ENCODE measurements around the gene ANGPTL1. TPM values are rescaled to one million over a fixed set of nuclear protein-coding genes. Genes with fewer than 3 reads are reported as not detected.

The ANGPTL1 gene
- total RNA-seq, 4 donors from 2014 or later: 77.8 to 286 (median 142) TPM

DNA sequence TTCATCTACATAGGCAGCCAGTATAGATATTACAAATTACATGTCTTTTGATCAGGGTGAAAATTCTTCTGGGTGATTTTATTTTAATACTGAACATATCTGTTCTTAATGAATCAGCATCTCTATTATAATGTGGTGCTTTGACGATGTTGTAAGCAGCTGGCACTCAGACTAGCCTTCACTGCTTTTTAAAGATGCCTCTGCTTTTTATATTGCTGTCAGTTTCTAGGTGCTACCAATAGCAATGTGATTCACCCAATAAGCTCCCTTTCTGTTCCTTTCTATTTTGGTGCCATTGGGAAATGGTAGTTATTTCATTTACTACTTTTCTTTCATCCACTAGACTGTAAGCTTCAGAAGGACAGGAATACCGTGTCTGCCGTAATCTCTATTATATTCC lies 11.1 kb upstream of the ANGPTL1 start:
- no peaks in the 10 kb centered on the region for H3K9me3 ChIP-seq
- H3K36me3 ChIP-seq: no peaks in the 10 kb centered on the region
- intact Hi-C loops (cut with DNase I; ENCODE audit: low total_unique reads): no loop called here
- H3K27me3 ChIP-seq: no peaks in the 10 kb centered on the region
- H3K27ac ChIP-seq: no peak overlapping the region
- H3K4me3 ChIP-seq: no peak overlapping the region
- no peak for DNase-seq
- H3K4me1 ChIP-seq: no peaks in the 10 kb centered on the region
- TF ChIP-seq, protein P1, sequence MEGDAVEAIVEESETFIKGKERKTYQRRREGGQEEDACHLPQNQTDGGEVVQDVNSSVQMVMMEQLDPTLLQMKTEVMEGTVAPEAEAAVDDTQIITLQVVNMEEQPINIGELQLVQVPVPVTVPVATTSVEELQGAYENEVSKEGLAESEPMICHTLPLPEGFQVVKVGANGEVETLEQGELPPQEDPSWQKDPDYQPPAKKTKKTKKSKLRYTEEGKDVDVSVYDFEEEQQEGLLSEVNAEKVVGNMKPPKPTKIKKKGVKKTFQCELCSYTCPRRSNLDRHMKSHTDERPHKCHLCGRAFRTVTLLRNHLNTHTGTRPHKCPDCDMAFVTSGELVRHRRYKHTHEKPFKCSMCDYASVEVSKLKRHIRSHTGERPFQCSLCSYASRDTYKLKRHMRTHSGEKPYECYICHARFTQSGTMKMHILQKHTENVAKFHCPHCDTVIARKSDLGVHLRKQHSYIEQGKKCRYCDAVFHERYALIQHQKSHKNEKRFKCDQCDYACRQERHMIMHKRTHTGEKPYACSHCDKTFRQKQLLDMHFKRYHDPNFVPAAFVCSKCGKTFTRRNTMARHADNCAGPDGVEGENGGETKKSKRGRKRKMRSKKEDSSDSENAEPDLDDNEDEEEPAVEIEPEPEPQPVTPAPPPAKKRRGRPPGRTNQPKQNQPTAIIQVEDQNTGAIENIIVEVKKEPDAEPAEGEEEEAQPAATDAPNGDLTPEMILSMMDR (IDR thresholded peaks at IDR 0.05): no peak
- no peak for TF ChIP-seq POLR2A (IDR thresholded peaks at IDR 0.05)

DNA sequence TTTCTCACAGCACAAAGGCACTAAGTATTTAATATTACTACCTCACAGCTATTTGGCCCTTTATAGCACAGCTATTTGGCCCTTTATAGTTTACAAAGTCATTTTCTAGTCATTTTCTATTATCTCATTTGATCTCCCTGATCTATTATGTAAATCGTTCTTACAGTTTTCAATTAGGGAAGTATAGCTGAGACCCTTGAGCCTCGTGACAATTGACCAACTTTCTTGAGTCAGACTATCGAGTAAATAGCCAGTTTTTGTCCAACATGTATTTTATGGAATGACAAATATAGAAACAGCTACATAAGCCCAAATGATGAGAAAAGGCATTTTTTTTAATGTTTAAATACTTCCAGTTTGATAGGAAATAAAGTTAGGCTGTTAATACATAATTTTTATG lies 7.0 kb upstream of the ANGPTL1 start:
- no peaks in the 10 kb centered on the region for H3K9me3 ChIP-seq
- TF ChIP-seq, protein P1 (IDR thresholded peaks at IDR 0.05): no peak
- TF ChIP-seq POLR2A (IDR thresholded peaks at IDR 0.05): no peak
- no peaks in the 10 kb centered on the region for H3K27me3 ChIP-seq
- H3K36me3 ChIP-seq: no peaks in the 10 kb centered on the region
- no peak for DNase-seq
- no peaks in the 10 kb centered on the region for H3K4me1 ChIP-seq
- H3K4me3 ChIP-seq: no peak overlapping the region
- no peak overlapping the region for H3K27ac ChIP-seq
- intact Hi-C loops (cut with DNase I; ENCODE audit: low total_unique reads): no loop called here

GRCh38 chr1:178875936-178876335 lies 5.1 kb upstream of the ANGPTL1 start:
- no peak for DNase-seq
- intact Hi-C loops (cut with DNase I; ENCODE audit: low total_unique reads): no loop called here
- no peak overlapping the region for H3K4me3 ChIP-seq
- TF ChIP-seq, protein P1 (IDR thresholded peaks at IDR 0.05): no peak
- no peak for TF ChIP-seq POLR2A (IDR thresholded peaks at IDR 0.05)
- peaks cover 0 to 4% of the 10 kb centered on the region in 2 donors for H3K4me1 ChIP-seq
- no peak overlapping the region for H3K27ac ChIP-seq
- no peaks in the 10 kb centered on the region for H3K36me3 ChIP-seq
- H3K27me3 ChIP-seq: no peaks in the 10 kb centered on the region
- H3K9me3 ChIP-seq: no peaks in the 10 kb centered on the region

DNA sequence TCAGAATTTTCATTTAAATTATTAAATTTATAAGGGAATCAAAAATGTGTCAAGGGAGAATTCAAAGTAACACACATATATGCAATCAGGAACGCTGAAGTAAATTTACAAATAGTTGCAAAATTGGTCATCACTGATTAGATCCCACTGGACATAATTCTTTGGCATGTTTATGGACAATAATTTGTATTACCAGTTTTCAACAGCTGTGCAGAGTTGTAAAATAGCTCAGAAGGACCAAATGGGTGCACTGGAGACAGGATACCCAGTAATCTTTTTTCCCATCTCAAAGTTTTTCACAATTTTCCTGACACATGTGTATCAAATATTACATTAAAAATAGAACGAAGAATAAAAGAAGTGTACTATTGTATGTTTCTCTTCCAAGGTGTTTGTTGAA lies 4.1 kb upstream of the ANGPTL1 start:
- Histone ChIP-seq H3K4me3 (no peak overlapping the region), H3K9me3 (no peaks in the 10 kb centered on the region), H3K36me3 (no peaks in the 10 kb centered on the region), H3K27ac (no peak overlapping the region), H3K27me3 (no peaks in the 10 kb centered on the region), H3K4me1 (peaks cover 0 to 4% of the 10 kb centered on the region in 2 donors)
- no peak for DNase-seq
- intact Hi-C loops (cut with DNase I; ENCODE audit: low total_unique reads): no loop called here
- TF ChIP-seq, protein P1 (IDR thresholded peaks at IDR 0.05): no peak
- no peak for TF ChIP-seq POLR2A (IDR thresholded peaks at IDR 0.05)

GRCh38 chr1:178871551-178872320 lies 859 bp upstream of the ANGPTL1 start:
- TF ChIP-seq, protein P1 (IDR thresholded peaks at IDR 0.05): no peak
- TF ChIP-seq POLR2A (IDR thresholded peaks at IDR 0.05): no peak
- Histone ChIP-seq H3K4me3 (peak overlapping the region; percentile 8 to 42), H3K27me3 (no peaks in the 10 kb centered on the region), H3K36me3 (no peaks in the 10 kb centered on the region), H3K4me1 (peaks cover 0 to 4% of the 10 kb centered on the region in 2 donors), H3K27ac (peak overlapping the region; percentile 81 to 84), H3K9me3 (no peaks in the 10 kb centered on the region)
- intact Hi-C loops (cut with DNase I; ENCODE audit: low total_unique reads): no loop called here
- no peak for DNase-seq
